D721Med (cell line): ENCODE data around the gene ERC2.

Experiments
- DNase-seq: peaks from one replicate; pipeline ENCODE4 v3.0.0; 2011; ENCODE audit warnings: low spot score; ENCODE audit not compliant: insufficient read length
- FAIRE-seq: peaks from 2 replicates; lab custom pipeline; 2011; peaks lifted over from hg19 to GRCh38; lab: Jason Lieb, UNC
- TF ChIP-seq, protein P1 (sequence below): IDR thresholded peaks from 2 replicates; pipeline ENCODE4 v1.5.1; 2012; ENCODE audit warnings: mild to moderate bottlenecking, control low read depth; ENCODE audit not compliant: insufficient read depth; ENCODE audit errors: missing control alignments

Gene ERC2

GRCh38 chr3:56294286-56294685 is 174.0 kb downstream of the ERC2 start:
- no peak for DNase-seq
- TF ChIP-seq, protein P1, sequence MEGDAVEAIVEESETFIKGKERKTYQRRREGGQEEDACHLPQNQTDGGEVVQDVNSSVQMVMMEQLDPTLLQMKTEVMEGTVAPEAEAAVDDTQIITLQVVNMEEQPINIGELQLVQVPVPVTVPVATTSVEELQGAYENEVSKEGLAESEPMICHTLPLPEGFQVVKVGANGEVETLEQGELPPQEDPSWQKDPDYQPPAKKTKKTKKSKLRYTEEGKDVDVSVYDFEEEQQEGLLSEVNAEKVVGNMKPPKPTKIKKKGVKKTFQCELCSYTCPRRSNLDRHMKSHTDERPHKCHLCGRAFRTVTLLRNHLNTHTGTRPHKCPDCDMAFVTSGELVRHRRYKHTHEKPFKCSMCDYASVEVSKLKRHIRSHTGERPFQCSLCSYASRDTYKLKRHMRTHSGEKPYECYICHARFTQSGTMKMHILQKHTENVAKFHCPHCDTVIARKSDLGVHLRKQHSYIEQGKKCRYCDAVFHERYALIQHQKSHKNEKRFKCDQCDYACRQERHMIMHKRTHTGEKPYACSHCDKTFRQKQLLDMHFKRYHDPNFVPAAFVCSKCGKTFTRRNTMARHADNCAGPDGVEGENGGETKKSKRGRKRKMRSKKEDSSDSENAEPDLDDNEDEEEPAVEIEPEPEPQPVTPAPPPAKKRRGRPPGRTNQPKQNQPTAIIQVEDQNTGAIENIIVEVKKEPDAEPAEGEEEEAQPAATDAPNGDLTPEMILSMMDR: no peak
- no peak for FAIRE-seq

- DNase-seq (no peak), FAIRE-seq (no peak)
- TF ChIP-seq, protein P1: no peak
These were observed 176.3 kb downstream of the ERC2 start for GRCh38 chr3:56291953-56292352.

GRCh38 chr3:56291244-56291680 is 177.0 kb downstream of the ERC2 start:
- FAIRE-seq: no peak
- DNase-seq: no peak
- TF ChIP-seq, protein P1: no peak

- DNase-seq (no peak), FAIRE-seq (no peak)
These were observed 177.9 kb downstream of the ERC2 start for GRCh38 chr3:56290374-56290773.

DNA sequence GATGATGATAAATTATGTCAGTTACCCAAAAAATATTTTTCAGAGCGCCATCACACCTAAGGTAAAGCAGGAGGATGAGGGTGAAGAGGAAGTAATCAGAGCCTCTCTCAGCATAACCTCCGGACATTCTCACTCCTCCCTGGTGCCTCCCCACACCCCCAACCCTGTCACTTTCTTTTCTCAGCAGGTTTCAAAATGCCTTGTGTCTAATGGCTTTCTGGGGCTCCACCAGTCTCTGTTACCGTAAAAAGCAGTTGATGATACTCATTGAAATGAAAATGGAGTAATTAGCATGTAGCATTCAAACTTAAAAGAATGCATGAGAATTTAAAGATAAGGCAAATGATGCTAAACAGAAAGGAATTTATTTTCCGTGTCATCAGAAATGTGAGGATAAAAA is 180.0 kb downstream of the ERC2 start:
- DNase-seq: no peak
- TF ChIP-seq, protein P1: no peak
- no peak for FAIRE-seq

More at GRCh38 chr3:56290374-56290773, 177.9 kb downstream of the ERC2 start:
- TF ChIP-seq, protein P1: no peak

DNA sequence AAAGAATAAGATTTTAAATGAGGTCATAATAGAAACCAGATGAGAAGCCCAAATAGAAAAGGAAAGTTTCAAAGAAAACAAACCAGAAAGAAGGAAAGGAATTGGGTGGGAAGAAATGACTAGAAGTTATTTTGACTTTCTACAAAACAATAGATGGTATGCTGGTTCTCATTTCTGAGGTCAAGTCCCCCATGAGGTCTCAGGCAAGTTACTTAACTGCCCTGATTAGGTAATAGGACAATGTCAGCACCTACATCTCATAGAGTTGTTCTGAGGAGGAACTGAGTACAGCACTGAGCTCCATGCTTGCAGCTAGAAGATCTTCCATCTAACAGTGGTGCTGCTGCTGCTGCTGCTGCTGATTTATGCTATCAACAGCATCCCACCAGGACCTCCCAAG is 185.9 kb downstream of the ERC2 start:
- FAIRE-seq (no peak), DNase-seq (no peak)
- TF ChIP-seq, protein P1: no peak

DNA sequence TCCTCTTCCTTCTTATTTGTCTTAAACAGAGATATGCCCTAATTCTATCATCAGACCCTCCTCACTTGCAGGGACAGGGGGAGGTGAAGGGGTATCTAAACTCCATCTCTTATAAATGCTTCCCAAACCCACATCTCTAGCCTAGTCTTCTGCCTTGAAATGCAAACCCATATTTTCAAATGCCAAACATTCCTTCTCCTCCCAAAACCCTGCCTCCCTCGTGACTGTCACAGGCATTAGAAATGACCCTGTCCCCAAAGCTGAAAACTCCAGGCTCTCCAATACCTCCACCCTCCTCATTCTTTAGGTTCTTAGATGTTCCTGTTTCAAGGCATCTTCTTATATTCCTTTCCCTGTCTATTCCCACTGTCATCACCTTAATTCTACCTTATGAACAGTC is 191.0 kb downstream of the ERC2 start:
- no peak for FAIRE-seq
- TF ChIP-seq, protein P1: no peak
- no peak for DNase-seq
